NCI-H526 treated with DMSO at 0.1 percent for 48 hours (cell line): Measurements from ENCODE around the gene SFT2D1.
"Not testable (repeated sequence)": the region's sequence is repeated elsewhere in the genome, so short reads cannot be mapped to it uniquely, and the experiment has no call there.

Source experiments
- DNase-seq: peaks from one replicate; lab custom pipeline; 2025; lab: John Stamatoyannopoulos, UW

The SFT2D1 gene

GRCh38 chr6:166364456-166364855, 22.1 kb upstream of the SFT2D1 start:
- no peak for DNase-seq

DNA sequence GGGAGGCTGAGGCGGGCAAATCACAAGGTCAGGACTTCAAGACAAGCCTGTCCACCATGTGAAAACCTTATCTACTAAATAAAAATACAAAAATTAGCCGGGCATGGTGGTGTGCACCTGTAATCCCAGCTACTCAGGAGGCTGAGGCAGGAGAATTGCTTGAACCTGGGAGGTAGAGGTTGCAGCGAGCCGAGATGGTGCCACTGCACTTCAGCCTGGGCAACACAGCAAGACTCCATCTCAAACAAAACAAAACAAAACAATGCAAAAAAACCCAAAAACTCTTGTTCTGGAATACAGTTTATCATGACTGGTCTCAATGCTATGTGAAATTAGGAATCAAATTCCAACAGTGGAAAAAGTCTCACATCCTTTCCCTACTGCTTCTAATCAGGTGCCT, 20.1 kb upstream of the SFT2D1 start:
- not testable (repeated sequence) for DNase-seq

GRCh38 chr6:166361077-166361429, 18.7 kb upstream of the SFT2D1 start:
- no peak for DNase-seq

DNA sequence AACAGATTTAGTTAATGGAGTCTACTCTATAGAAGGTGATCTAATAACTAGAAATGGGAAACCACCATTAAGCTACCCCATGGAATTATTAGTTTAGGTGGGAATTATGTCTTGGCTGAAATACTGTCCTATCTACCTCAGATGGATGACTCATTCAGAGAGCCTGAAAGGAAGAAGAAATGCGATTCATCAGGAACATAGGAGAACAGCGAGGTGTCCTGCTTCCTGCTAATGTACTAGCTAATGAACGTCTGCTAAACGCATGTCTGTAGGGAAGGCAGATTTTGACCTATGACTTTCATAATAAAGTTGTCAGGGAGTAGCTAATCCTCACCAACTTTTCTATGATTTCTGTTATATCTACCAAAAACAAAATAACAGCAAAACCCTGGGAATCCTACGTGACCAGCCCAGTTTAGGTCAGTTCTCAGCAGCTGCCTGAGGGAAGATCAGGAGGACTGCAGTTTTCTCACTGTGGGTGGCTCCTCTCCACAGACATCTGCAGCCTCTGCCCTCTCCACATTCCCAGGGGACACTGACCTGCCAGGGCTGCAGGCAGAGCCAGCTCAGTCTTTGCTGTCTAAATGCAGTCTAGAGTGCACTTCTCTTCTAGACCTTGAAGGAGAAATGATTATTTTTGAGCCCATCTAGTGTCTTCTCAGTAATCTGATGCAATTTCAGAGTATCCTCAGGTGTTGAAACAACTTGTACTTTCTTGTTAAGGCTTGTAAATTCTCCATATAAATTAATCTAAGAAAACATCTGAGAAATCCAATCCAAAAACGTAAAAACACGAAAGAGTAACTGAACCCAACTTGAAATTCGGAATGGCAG, 18.1 kb upstream of the SFT2D1 start:
- no peak for DNase-seq

DNA sequence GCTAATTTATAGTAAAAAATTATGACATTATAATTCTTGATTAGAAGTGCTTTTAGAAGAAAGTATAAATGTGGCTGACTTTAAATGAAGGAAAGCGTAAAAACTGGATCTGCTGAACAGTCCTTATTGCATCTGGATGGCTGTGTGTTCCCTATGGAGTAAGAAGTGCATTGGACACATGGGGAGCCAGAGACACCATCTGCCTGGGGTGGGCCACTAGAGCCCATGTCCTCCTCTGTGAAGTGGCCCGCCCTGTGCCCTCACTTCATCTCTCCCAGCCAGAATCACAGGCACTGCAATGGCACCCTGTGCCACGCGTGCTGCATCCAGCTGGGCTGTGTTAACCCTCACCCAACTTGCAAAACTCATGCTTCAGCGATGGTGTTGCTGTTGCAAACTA, 13.2 kb upstream of the SFT2D1 start:
- no peak for DNase-seq

DNA sequence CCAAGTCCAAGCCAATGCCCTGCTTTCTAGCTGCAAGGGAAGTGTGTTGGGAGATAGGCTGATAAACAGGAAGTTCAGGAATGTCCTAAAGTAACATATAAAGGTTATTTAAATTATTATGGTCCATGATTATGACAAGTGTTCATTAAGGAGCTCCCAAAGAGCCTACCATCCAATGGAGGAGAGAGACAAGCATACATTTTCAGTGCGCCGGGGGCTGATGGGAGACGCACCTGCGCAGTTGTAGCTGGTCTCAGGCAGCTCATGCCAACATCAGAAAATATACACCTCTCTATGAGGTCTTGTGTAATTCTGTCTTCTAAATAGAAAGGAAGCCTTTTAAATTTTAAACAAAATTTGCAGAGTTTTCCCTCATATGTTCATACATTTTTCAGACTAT, 12.6 kb upstream of the SFT2D1 start:
- no peak for DNase-seq

- no peak for DNase-seq
These were observed 11.8 kb upstream of the SFT2D1 start for GRCh38 chr6:166354143-166354542.

DNA sequence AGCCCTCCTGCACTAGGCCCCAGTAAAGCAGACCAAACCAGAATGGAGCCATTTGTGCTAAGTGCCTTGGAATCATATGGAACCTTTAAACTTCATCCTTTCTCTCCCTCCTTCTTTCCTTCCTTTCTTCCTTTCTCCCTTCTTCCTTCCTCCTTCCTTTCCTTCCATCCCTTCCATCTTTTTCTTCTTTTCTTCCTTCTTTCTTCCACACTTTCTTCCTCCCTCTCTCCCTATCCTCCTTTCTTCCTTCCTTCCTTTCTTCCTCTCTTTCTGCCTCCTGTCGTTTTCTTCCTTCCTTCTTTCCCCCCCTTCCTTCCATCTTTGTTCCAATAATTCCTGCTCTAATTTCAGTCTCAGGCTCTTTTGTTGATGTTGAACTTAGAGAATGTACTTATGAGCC, 11.2 kb upstream of the SFT2D1 start:
- DNase-seq, result no peak

GRCh38 chr6:166352923-166353322, 10.6 kb upstream of the SFT2D1 start:
- no peak for DNase-seq

DNA sequence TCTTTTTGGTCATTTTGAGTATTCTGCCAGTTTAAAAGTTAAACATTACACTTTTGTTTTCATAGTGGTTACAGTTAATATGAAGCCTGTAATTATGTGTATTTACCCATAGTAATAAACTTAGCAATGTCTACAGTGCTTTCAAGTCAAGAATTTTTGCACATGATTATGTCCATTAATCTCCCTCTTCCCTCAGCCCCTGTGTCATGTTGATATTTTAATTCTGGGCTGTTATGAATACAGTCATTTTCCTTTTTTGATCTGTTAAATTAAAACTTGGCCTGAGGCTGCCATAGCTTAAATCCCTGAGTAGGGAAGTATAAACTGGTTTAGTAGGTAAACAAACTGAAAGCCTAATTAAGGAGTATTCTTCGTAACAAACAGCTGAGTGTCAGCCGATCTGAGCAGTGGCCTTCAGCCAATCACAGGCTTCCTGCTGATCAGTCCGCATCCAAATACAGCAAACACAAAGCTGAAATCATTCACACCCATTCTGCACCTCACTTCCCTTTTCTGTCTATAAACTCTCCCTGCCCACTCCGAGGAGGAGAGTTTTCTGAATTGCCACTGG, 9.5 kb upstream of the SFT2D1 start:
- no peak for DNase-seq

DNA sequence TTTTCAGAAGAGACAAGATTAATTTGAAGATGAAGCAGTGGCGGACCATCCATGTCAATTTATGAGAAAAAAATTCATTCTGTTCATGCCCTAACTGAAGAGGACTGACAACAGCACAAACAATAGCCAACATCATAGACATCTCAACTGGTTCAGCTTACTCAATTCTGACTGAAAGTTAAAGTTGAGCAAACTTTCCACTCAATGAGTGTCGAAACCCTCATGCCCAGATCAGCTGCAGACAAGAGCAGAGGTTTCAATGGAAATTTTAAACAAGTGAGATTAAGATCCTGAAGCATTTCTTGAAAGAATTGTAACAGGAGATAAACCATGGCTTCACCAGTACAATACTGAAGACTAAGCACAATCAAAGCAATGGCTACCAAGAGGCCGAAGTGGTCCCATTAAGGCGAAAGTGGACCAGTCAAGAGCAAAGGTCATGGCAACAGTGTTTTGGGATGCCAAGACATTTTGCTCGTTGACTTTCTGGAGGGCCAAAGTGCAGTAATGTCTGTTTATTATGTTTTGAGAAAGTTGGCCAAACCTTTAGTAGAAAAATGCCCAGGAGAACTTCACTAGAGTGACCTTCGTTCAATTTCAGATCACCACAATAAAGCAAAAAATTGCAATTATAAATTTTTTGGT, 6.1 kb upstream of the SFT2D1 start:
- DNase-seq, result no peak

DNA sequence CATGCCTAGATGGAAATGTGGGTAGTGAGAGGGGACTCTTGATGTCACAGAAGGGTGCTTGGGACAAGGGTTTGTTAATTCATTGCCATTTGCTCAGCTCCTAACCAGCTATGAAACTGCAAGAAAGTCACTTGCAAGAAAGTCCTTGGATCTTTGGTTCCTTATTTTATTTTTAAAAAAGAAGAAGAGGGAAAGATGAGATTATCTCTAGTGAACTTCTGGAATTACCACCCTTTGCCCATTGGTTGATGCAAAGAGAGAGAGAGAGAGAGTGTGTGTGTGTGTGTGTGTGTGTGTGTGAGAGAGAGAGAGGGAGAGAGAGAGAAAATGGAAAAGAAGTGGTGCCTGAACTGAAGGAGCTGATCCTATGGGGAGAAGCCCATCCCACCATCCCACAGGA, 4.6 kb upstream of the SFT2D1 start:
- DNase-seq, result no peak

- DNase-seq, result no peak
These were observed 4.1 kb upstream of the SFT2D1 start for GRCh38 chr6:166346449-166346848.

DNA sequence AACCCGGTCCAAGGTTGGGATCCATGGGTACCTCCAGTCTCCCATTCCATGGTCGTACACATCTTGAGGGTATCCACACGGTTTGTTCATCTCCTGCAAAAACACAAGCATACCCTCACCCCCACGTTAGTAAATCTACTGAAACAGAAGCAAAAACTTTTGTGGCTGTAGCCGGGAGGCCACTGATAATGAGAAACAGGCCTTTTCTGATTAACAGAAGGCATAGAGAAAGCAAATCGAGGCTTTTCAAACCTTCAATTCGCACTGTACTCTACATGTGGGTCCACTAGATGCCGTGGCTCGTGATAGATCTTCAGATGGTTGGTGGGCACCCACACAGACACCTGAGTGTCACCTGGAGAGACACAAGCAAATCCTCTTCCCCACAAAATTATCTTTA, 3.3 kb upstream of the SFT2D1 start:
- DNase-seq, result not testable (repeated sequence)

- DNase-seq, result not testable (repeated sequence)
These were observed 2.6 kb upstream of the SFT2D1 start for GRCh38 chr6:166344921-166345320.

DNA sequence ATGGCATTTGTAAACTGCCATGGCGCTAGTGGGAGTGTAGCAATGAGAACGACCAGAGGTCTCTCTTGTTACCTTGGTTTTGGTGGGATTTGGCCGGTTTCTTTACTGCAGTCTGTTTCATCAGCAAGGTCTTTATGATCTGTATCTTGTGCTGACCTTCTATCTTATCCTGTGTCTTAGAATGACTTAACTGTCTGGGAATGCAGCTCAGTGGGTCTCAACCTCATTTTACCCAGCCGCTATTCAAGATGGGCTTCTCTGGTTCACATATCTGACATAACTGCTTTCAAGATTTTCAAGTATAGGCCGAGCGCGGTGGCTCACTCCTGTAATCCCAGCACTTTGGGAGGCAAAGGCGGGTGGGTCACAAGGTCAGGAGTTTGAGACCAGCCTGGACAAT, 1.9 kb upstream of the SFT2D1 start:
- DNase-seq, result no peak

- DNase-seq, result no peak
These were observed 774 bp upstream of the SFT2D1 start for GRCh38 chr6:166343150-166343487.

- DNase-seq, result no peak
These were observed 382 bp downstream of the SFT2D1 start for GRCh38 chr6:166341977-166342348.

DNA sequence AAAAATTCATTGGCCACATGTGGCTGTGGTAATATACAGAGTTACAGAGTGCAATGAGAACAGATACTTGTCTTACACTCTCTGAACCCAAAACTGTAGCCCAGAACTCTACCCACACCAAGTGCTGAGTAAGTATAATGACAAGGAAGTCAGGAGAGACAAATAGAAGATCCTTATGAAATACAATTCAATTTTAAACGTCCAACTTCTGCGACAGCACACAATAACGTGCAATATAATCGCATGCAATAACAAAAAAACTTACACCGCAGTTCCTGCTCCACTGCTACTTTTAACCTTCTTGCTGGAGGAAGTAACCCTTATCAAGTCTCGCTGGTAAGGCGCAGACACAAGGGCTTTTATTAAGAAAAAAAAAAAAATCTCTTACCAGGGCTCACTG, 881 bp downstream of the SFT2D1 start:
- DNase-seq, result no peak

- no peak for DNase-seq
These were observed 3.5 kb downstream of the SFT2D1 start for GRCh38 chr6:166338854-166339253.

GRCh38 chr6:166336847-166337246, 5.5 kb downstream of the SFT2D1 start:
- no peak for DNase-seq

DNA sequence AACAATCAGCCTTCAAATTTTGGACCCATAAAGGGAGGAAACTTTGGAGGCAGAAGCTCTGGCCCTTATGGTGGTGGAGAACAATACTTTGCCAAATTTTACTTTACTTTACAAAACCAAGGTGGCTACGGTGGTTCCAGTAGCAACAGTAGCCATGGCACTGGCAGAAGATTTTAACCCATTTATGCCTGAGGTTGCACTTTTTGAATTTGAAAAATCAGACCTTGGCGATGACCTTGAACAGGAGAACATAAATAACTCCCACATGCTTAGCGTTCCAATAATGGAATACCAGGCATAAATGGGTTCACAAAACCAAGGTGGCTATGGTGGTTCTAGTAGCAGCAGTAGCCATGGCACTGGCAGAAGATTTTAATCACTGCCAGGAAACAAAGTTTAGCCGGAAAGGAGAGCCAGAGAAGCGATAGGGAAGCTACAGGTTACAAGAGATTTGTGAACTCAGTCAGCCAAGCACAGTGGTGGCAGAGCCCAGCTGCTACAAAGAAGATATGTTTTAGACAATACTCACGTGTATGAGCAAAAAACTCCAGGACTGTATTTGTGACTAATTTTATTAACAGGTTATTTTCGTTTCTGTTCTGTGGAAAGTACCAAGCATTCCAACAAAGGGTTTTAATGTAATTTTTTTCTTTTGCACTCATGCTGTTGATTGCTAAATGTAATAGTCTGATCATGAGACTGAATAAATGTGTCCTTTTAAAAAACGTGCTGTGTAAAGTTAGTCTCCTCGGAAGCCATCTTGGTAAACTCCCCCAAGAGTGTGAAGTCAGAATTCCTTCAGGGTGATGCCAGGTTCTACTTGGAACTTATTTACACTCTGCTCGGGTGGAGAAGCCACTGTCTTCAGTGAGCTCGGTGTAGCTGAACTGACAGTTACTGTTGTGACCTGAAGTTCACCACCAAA, 6.7 kb downstream of the SFT2D1 start:
- no peak for DNase-seq

DNA sequence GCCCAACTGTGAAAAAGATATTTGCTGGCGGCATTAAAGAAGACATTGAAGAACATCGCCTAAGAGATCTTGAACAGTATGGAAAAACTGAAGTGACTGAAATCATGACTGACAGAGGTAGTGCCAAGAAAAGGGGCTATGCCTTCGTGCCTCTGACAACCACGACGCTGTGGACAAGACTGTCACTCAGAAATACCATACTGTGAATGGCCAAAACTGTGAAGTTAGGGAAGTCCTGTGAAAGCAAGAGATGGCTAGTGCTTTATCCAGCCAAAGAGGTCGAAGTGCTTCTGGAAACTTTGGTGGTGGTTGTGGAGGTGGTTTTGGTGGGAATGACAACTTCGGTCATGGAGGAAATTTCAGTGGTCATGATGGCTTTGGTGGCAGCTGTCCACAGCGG, 7.5 kb downstream of the SFT2D1 start:
- no peak for DNase-seq
